ENCODE measurements around the gene CLRN1.

The CLRN1 gene

GRCh38 chr3:150975992-150976368 lies 3.5 kb upstream of the CLRN1 start:
- no peak for DNase-seq (ENCODE audit: low read depth, low spot score)

GRCh38 chr3:150975086-150975991 lies 2.8 kb upstream of the CLRN1 start:
- no peak for DNase-seq (ENCODE audit: low read depth, low spot score)

- no peak for DNase-seq (ENCODE audit: low read depth, low spot score)
Observed at GRCh38 chr3:150970665-150971324, 1.7 kb downstream of the CLRN1 start.

- DNase-seq (ENCODE audit: low read depth, low spot score), result no peak
Observed at GRCh38 chr3:150968341-150969035, 4.0 kb downstream of the CLRN1 start.

- no peak for DNase-seq (ENCODE audit: low read depth, low spot score)
Observed at GRCh38 chr3:150965436-150965835, 7.1 kb downstream of the CLRN1 start.

- DNase-seq (ENCODE audit: low read depth, low spot score), result no peak
Observed at GRCh38 chr3:150961949-150962348, 10.6 kb downstream of the CLRN1 start.

- no peak for DNase-seq (ENCODE audit: low read depth, low spot score)
Observed at GRCh38 chr3:150960708-150961684, 11.5 kb downstream of the CLRN1 start.

GRCh38 chr3:150958683-150959082 lies 13.8 kb downstream of the CLRN1 start:
- DNase-seq (ENCODE audit: low read depth, low spot score), result no peak

- DNase-seq (ENCODE audit: low read depth, low spot score), result no peak
Observed at GRCh38 chr3:150956376-150956775, 16.2 kb downstream of the CLRN1 start.

GRCh38 chr3:150951923-150952322 lies 20.6 kb downstream of the CLRN1 start:
- no peak for DNase-seq (ENCODE audit: low read depth, low spot score)

GRCh38 chr3:150945226-150946032 lies 27.1 kb downstream of the CLRN1 start:
- DNase-seq (ENCODE audit: low read depth, low spot score), result no peak

- no peak for DNase-seq (ENCODE audit: low read depth, low spot score)
Observed at GRCh38 chr3:150942221-150942620, 30.3 kb downstream of the CLRN1 start.

GRCh38 chr3:150936693-150937092 lies 35.8 kb downstream of the CLRN1 start:
- DNase-seq (ENCODE audit: low read depth, low spot score), result no peak

GRCh38 chr3:150933473-150933995 lies 39.0 kb downstream of the CLRN1 start:
- DNase-seq (ENCODE audit: low read depth, low spot score), result no peak

GRCh38 chr3:150931745-150932144 lies 40.8 kb downstream of the CLRN1 start:
- no peak for DNase-seq (ENCODE audit: low read depth, low spot score)

GRCh38 chr3:150930839-150931238 lies 41.7 kb downstream of the CLRN1 start:
- no peak for DNase-seq (ENCODE audit: low read depth, low spot score)

GRCh38 chr3:150928234-150928633 lies 44.3 kb downstream of the CLRN1 start:
- no peak for DNase-seq (ENCODE audit: low read depth, low spot score)

- DNase-seq (ENCODE audit: low read depth, low spot score), result no peak
Observed at GRCh38 chr3:150926328-150926727, 46.2 kb downstream of the CLRN1 start.

GRCh38 chr3:150925751-150926201 lies 46.8 kb downstream of the CLRN1 start:
- DNase-seq (ENCODE audit: low read depth, low spot score), result peak; percentile 4

GRCh38 chr3:150922611-150923010 lies 49.9 kb downstream of the CLRN1 start:
- no peak for DNase-seq (ENCODE audit: low read depth, low spot score)
